H1 (cell line): ENCODE measurements around the gene NAV2. TPM values are rescaled to one million over a fixed set of nuclear protein-coding genes. Genes with fewer than 3 reads are reported as not detected.

ENCODE experiments used
- SP2 ChIP-seq: IDR thresholded peaks from 2 replicates; pipeline ENCODE4 v1.6.1; 2012; ENCODE audit warnings: mild to moderate bottlenecking, low read length, inconsistent platforms
- polyA plus RNA-seq, 7 experiments: library from polyadenylated mRNA; depleted of rRNA in 3 of 7; stranded (reverse) in 5 of 7; unstranded in 2 of 7; fragments of >200 nt in 5 of 7; fragments of 200-250 nt in 2 of 7; gene quantifications; 1 replicate in 5 of 7; 2 replicates in 1 of 7; 4 replicates in 1 of 7; pipeline versions ENCODE4 v1.2.1 to v1.2.3, GENCODE V29; 2011 to 2013; ENCODE audit warnings: missing spikeins in 2 of 7, mixed read lengths in 2 of 7
- total RNA-seq: library from RNA; stranded (reverse); fragmentation: NEBNext Ultra II Directional; extraction: Animal tissue kit (Norgen Biotek cat#: 25700); gene quantifications from 2 replicates; pipeline ENCODE4 v1.2.1, GENCODE V29; 2021

The NAV2 gene
- total and polyA plus RNA-seq, 2 of the 8 experiments (the other 6 are each of a cell fraction or from before 2014, with no cell fraction given): 35.6 to 73.6 TPM

DNA sequence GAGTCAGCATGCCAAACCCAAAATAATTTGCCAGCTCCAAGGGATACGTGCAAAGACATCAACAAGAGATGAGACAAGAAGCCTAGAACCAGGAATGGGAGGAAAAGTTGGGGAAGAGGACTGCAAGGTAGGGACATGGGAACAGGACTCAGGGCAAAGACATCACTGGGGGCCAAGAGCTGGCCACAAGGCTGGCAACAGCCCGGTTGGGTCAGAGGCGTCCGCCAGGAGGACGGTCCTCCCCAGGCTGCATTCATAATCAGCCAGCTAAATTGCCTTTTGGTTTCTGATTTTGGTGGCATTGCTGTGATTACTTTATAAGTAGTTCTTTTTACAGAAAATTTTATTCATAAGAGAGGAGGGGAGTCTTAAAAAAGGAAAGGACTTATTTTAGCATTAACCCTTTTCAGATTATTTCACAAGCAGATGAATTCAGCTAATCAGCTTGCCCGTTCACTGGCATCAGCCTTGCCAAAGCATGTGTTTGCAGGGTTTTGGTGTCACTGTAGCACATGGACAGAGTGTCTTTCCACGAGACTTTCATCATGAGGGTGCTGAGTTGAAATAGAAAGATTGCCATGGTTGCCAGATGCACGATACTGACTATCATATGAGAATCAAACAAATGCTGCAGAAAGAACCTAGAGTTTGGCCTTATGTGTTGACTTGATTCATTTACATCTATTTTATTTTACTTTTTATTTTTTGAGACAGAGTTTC lies 23.2 kb upstream of the NAV2 start (continued):
- no peak for TF ChIP-seq SP2
- TF ChIP-seq, all 59 proteins: peak for 0
